ENCODE results near the gene GPSM3.
"Not testable (repeated sequence)": the region's sequence is repeated elsewhere in the genome, so short reads cannot be mapped to it uniquely, and the experiment has no call there.

GPSM3 gene

DNA sequence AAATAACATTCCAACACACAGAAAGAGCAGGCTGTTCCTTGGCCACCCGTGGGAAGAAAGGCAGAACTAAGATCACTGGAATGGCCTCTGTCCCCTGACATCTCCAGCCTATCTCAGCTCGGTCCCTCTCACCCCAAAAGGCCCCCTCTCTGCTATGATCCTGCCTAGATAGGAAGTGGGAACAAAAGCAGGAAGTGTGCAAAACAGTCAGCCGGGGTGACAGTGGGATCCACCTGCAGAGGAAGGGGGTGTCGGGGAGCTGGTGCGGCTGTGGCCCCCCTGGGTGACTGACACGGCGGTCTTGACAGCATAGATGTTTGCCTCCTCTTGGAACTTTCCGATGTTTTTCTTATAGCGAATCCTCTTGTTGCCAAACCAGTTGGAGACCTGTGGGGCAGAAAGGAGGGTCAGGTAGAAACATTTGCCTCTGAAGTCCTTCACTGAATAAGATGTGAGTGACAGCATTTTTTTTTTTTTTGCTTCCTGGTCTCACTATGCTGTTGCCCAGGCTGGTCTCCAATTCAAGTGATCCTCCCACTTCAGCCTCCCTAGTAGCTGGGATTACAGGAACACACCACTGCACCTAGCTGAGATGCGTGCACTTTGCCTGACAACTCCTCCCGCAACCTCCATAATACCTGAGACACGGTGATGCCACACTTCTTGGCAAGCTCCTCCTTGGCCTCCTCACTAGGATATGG lies 5.3 kb downstream of the GPSM3 start:
- TF ChIP-seq, protein P1, sequence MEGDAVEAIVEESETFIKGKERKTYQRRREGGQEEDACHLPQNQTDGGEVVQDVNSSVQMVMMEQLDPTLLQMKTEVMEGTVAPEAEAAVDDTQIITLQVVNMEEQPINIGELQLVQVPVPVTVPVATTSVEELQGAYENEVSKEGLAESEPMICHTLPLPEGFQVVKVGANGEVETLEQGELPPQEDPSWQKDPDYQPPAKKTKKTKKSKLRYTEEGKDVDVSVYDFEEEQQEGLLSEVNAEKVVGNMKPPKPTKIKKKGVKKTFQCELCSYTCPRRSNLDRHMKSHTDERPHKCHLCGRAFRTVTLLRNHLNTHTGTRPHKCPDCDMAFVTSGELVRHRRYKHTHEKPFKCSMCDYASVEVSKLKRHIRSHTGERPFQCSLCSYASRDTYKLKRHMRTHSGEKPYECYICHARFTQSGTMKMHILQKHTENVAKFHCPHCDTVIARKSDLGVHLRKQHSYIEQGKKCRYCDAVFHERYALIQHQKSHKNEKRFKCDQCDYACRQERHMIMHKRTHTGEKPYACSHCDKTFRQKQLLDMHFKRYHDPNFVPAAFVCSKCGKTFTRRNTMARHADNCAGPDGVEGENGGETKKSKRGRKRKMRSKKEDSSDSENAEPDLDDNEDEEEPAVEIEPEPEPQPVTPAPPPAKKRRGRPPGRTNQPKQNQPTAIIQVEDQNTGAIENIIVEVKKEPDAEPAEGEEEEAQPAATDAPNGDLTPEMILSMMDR (IDR thresholded peaks at IDR 0.05; ENCODE audit: low read depth, low read length, missing control alignments), result no peak

DNA sequence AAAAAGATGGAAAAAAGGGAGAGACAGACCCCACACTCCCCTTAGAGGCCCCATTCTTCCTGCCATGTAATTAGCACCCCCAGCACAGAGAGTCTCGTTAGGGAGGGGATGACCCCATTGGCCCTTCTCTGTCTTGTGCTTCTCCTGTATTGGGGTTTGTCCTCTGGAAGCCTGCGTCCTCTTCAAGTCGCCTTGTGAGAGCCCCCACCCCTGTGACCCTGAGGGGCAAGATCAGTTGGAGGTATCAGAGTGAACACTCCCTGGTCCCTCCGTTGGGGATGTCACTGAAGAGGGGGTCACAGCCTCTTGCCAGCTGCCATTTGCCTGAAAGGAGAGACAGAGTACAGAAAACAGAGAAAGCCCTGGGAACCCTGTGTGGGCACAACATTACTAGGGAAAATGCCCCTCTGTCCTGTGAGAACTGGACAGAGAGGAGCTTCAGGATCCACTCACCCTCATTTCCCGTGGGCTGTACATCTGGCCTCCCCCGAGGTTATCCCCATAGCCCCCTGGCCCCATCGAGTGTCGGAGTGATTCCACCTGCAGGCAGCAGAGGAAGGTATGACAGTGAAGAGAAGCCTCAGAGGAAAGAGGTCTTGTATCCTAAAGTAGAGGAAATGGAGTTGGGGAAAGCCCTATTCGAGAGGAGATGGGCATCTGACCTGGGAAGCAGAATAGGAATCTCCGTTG lies 6.1 kb downstream of the GPSM3 start:
- peaks cover 46% of the 10 kb centered on the region for H3K36me3 ChIP-seq (replicated peaks)
- not testable (repeated sequence) for DNase-seq; H3K27ac ChIP-seq; H3K4me3 ChIP-seq (ENCODE audit: low read depth, low read length); H3K27me3 ChIP-seq (replicated peaks)
- in situ Hi-C loops (cut with HindIII; ENCODE audit: low pct_ligation_motif_present, low sequenced_read_pairs), result loop anchor here (10.0 kb wide), 1 partner anchor 61 kb away; the partner anchor contains the start of gene ATF6B

More for the DNA sequence above, 5.3 kb downstream of the GPSM3 start:
- H3K27ac ChIP-seq, result no peak overlapping the region
- DNase-seq, result no peak
- no peak overlapping the region for H3K4me3 ChIP-seq (ENCODE audit: low read depth, low read length)
- in situ Hi-C loops (cut with HindIII; ENCODE audit: low pct_ligation_motif_present, low sequenced_read_pairs), result loop anchor here (10.0 kb wide), 1 partner anchor 62 kb away; the partner anchor contains the start of gene ATF6B
- H3K27me3 ChIP-seq (replicated peaks), result no peaks in the 10 kb centered on the region
- peaks cover 43% of the 10 kb centered on the region for H3K36me3 ChIP-seq (replicated peaks)

DNA sequence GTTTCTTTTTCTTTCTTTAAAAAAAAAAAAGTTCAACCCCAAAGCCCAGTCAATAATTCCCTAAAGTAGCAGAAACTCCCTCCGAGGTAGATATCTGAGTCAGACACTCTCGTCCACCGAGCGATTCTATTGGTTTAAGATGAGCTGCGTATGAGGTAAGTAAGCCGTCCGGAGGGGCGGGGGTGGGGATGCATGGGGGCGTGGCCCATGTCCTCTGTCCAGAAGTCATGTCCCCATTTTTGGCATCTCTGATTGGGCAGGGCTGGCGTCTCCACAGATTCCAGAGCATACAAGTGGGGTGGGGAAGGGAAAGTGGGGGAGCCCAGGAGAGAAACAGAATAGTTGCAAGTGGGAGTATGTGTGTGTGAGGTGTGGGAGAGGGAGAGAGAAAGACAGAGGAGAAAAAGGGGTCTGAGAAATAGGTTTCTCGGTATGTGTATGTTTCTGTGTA lies 6.7 kb downstream of the GPSM3 start:
- not testable (repeated sequence) for H3K27ac ChIP-seq; H3K4me3 ChIP-seq (ENCODE audit: low read depth, low read length)
- DNase-seq, result peak; percentile 88

DNA sequence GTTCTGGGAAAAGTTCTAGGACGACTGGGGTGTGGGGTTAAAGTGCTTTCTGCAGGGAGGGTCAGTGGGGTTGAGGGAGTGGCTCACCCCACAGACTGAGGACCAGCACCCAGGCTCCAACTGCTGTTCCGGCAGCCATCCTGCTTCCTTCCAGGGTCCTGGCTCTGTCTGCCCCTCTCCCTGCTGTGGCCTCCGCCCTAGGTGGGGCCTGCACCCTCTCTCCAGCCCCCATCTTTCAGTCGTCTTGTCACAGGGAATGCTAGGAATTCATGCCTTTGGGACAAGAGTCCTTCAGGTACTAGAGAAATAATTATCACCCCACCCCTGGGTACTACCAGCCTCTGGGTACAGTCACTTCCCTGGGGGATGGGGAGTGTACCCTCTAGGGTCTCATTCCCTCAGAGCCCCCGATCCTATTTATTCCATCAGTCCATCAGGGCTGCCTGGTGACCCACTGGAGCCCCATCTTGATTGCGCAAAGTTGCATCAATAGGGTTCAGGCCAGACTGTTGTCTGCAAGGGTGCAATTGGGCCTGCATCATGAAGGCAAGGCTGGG lies 8.3 kb downstream of the GPSM3 start, which contains the start of gene AGER:
TSS of gene AGER (minus strand) at position 170 of the 557 bp plus-strand sequence. CDS start at position 139, 31 bp downstream.
- DNase-seq, result no peak
- Histone ChIP-seq H3K27ac (no peak within 1 kb of the TSS), H3K27me3 (replicated peaks) (no peaks in the 10 kb centered on the region), H3K4me3 (ENCODE audit: low read depth, low read length) (no peak within 1 kb of the TSS), H3K36me3 (replicated peaks) (peaks cover 50% of the 10 kb centered on the region)
- TF ChIP-seq, protein P1 (IDR thresholded peaks at IDR 0.05; ENCODE audit: low read depth, low read length, missing control alignments), result no peak
- in situ Hi-C loops (cut with HindIII; ENCODE audit: low pct_ligation_motif_present, low sequenced_read_pairs), result loop anchor here (10.0 kb wide), 1 partner anchor 59 kb away; the partner anchor contains the start of gene ATF6B

More for the DNA sequence above, 6.7 kb downstream of the GPSM3 start:
- not testable (repeated sequence) for H3K27me3 ChIP-seq (replicated peaks)
- in situ Hi-C loops (cut with HindIII; ENCODE audit: low pct_ligation_motif_present, low sequenced_read_pairs), result loop anchor here (10.0 kb wide), 1 partner anchor 61 kb away; the partner anchor contains the start of gene ATF6B
- peaks cover 46% of the 10 kb centered on the region for H3K36me3 ChIP-seq (replicated peaks)

DNA sequence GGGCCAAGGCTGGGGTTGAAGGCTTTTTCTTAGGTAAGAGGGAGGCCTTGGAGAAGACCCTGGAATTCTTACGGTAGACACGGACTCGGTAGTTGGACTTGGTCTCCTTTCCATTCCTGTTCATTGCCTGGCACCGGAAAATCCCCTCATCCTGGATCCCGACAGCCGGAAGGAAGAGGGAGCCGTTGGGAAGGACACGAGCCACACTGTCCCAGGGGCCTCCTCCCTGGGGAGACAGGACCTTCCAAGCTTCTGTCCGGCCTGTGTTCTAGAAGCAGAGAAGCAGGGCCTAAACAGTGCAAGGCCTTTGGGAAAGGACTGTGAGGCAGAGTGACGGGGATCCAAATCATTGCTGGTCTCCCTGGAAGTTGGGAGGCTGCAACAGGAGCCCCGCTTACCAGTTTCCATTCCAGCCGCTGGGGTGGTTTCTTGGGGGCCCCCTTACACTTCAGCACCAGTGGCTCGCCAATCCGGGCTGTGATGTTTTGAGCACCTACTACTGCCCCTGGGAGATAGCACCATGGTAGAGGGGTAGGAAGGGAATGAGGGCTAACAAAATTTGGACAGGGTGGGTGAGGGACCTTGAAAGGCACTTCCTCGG lies 8.9 kb downstream of the GPSM3 start:
- peaks cover 50% of the 10 kb centered on the region for H3K36me3 ChIP-seq (replicated peaks)
- TF ChIP-seq, protein P1 (IDR thresholded peaks at IDR 0.05; ENCODE audit: low read depth, low read length, missing control alignments), result no peak
- H3K4me3 ChIP-seq (ENCODE audit: low read depth, low read length), result no peak overlapping the region
- in situ Hi-C loops (cut with HindIII; ENCODE audit: low pct_ligation_motif_present, low sequenced_read_pairs), result loop anchor here (10.0 kb wide), 1 partner anchor 59 kb away; the partner anchor contains the start of gene ATF6B
- DNase-seq, result no peak
- H3K27ac ChIP-seq, result no peak overlapping the region
- no peaks in the 10 kb centered on the region for H3K27me3 ChIP-seq (replicated peaks)

DNA sequence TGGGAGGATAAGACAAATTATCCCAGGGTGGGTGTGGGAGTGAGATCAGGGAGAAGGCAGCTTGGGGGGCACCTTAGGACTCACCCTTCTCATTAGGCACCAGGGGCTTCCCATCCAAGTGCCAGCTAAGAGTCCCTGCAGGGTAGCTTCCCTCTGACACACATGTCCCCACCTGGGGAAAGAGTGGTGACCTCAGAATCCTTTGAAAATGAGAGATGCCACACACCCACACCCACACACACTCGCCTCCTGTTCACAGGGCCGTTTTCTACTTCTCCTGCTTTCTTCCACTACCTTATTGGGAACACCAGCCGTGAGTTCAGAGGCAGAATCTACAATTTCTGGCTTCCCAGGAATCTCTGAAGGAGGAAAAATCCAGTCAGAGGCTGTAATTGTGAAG lies 9.4 kb downstream of the GPSM3 start:
- Histone ChIP-seq H3K36me3 (replicated peaks) (peaks cover 50% of the 10 kb centered on the region), H3K27me3 (replicated peaks) (no peaks in the 10 kb centered on the region), H3K27ac (no peak overlapping the region), H3K4me3 (ENCODE audit: low read depth, low read length) (no peak overlapping the region)
- TF ChIP-seq, protein P1 (IDR thresholded peaks at IDR 0.05; ENCODE audit: low read depth, low read length, missing control alignments), result no peak
- DNase-seq, result no peak
- in situ Hi-C loops (cut with HindIII; ENCODE audit: low pct_ligation_motif_present, low sequenced_read_pairs), result loop anchor here (10.0 kb wide), 1 partner anchor 58 kb away; the partner anchor contains the start of gene ATF6B

Measured in brain microvascular endothelial cell (primary cell).